Measurements from ENCODE around the gene PCSK5. TPM values are rescaled to one million over a fixed set of nuclear protein-coding genes. Genes with fewer than 3 reads are reported as not detected.

Gene PCSK5
- total and polyA plus RNA-seq, 4 donors: 0.58 to 3.6 (median 0.82) TPM

DNA sequence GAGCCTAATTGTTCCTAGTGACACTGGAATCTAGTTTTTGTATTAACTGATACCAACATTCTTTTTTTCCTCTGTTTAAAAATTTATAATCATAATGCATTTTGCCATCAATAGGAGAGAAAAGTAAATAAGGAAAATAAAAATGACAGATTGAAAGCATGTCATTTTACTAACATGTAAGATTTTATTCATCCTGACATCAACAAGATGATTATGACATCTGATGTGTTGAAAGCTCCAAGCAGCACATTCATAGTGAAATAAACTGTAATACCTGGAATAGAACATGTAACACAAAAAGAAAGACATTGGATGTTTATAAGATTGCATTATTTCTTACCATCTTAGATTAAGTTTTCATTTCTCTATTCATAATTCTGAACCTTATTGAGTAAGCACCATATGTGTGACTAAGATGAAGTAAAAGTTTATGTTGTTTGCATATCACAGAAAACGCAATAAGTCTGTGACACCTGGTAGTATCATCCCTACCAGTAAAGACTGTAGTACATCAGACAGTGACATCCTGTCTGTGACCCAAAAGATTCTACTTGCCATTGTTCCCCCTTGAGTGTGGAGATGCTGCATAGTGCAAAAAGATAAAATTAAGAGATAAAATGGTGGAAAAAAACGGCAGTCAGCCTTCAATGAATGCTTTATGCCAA is 225.6 kb downstream of the PCSK5 start (continued):
- TF ChIP-seq RAD21 (IDR thresholded peaks at IDR 0.05) (no peak), GABPA (IDR thresholded peaks at IDR 0.05 in 1 of 2, conservative IDR thresholded peaks at IDR 0.05 in 1 of 2) (no peak), SP1 (IDR thresholded peaks at IDR 0.05) (no peak), FOXA2 (IDR thresholded peaks at IDR 0.05) (no peak), HNF4G (IDR thresholded peaks at IDR 0.05) (no peak), NR2F2 (IDR thresholded peaks at IDR 0.05) (no peak), FOXA1 (IDR thresholded peaks at IDR 0.05) (no peak), TAF1 (conservative IDR thresholded peaks at IDR 0.05) (no peak), YY1 (IDR thresholded peaks at IDR 0.05) (no peak)
- TF ChIP-seq, protein P1, sequence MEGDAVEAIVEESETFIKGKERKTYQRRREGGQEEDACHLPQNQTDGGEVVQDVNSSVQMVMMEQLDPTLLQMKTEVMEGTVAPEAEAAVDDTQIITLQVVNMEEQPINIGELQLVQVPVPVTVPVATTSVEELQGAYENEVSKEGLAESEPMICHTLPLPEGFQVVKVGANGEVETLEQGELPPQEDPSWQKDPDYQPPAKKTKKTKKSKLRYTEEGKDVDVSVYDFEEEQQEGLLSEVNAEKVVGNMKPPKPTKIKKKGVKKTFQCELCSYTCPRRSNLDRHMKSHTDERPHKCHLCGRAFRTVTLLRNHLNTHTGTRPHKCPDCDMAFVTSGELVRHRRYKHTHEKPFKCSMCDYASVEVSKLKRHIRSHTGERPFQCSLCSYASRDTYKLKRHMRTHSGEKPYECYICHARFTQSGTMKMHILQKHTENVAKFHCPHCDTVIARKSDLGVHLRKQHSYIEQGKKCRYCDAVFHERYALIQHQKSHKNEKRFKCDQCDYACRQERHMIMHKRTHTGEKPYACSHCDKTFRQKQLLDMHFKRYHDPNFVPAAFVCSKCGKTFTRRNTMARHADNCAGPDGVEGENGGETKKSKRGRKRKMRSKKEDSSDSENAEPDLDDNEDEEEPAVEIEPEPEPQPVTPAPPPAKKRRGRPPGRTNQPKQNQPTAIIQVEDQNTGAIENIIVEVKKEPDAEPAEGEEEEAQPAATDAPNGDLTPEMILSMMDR (IDR thresholded peaks at IDR 0.05; ENCODE audit: low read depth, low read length, missing input control): no peak

DNA sequence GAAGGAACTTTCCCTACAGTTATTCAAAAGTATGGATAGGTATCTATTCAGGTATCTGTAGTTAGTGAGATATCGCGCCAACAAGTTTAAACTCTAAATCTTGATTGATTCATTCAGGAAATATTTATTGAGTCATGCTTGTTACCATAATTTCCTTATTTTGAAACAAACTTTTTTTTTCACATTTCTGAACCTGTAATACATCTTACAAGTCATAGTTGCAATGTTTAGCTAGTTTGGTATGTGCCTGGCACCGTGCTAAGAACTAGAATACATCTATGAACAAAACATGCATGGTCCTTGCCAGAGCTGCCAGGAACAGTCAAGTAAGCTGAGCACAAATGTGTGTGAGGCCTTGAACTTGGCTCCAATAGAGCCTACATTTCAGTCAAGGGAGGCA is 226.4 kb downstream of the PCSK5 start:
- no peaks in the 10 kb centered on the region for H3K9me3 ChIP-seq (ENCODE audit: control insufficient read depth in 4 of 4, low read length in 3 of 4)
- TF ChIP-seq FOXA2 (IDR thresholded peaks at IDR 0.05): no peak
- TF ChIP-seq EGR1 (IDR thresholded peaks at IDR 0.05; ENCODE audit: low read depth in 2 of 2): no peak
- TF ChIP-seq JUND (IDR thresholded peaks at IDR 0.05): no peak
- TF ChIP-seq NR2F2 (IDR thresholded peaks at IDR 0.05): no peak
- TF ChIP-seq, protein P1 (IDR thresholded peaks at IDR 0.05; ENCODE audit: low read depth, low read length, missing input control): no peak
- TF ChIP-seq, protein P2, sequence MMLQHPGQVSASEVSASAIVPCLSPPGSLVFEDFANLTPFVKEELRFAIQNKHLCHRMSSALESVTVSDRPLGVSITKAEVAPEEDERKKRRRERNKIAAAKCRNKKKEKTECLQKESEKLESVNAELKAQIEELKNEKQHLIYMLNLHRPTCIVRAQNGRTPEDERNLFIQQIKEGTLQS (IDR thresholded peaks at IDR 0.05): no peak
- no peak for TF ChIP-seq RXRA (IDR thresholded peaks at IDR 0.05)
- no peak for TF ChIP-seq TAF1 (conservative IDR thresholded peaks at IDR 0.05)
- TF ChIP-seq HNF4G (IDR thresholded peaks at IDR 0.05): no peak
- no peak for TF ChIP-seq SP1 (IDR thresholded peaks at IDR 0.05)
- no peak for TF ChIP-seq GABPA (IDR thresholded peaks at IDR 0.05 in 1 of 2, conservative IDR thresholded peaks at IDR 0.05 in 1 of 2)
- TF ChIP-seq, protein P3, sequence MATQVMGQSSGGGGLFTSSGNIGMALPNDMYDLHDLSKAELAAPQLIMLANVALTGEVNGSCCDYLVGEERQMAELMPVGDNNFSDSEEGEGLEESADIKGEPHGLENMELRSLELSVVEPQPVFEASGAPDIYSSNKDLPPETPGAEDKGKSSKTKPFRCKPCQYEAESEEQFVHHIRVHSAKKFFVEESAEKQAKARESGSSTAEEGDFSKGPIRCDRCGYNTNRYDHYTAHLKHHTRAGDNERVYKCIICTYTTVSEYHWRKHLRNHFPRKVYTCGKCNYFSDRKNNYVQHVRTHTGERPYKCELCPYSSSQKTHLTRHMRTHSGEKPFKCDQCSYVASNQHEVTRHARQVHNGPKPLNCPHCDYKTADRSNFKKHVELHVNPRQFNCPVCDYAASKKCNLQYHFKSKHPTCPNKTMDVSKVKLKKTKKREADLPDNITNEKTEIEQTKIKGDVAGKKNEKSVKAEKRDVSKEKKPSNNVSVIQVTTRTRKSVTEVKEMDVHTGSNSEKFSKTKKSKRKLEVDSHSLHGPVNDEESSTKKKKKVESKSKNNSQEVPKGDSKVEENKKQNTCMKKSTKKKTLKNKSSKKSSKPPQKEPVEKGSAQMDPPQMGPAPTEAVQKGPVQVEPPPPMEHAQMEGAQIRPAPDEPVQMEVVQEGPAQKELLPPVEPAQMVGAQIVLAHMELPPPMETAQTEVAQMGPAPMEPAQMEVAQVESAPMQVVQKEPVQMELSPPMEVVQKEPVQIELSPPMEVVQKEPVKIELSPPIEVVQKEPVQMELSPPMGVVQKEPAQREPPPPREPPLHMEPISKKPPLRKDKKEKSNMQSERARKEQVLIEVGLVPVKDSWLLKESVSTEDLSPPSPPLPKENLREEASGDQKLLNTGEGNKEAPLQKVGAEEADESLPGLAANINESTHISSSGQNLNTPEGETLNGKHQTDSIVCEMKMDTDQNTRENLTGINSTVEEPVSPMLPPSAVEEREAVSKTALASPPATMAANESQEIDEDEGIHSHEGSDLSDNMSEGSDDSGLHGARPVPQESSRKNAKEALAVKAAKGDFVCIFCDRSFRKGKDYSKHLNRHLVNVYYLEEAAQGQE (IDR thresholded peaks at IDR 0.05): no peak
- H3K27me3 ChIP-seq (ENCODE audit: control insufficient read depth in 4 of 4, insufficient read depth in 4 of 4, low read length in 3 of 4): no peaks in the 10 kb centered on the region
- no peaks in the 10 kb centered on the region for H3K36me3 ChIP-seq (ENCODE audit: control insufficient read depth in 4 of 4, insufficient read depth in 3 of 4, low read depth in 1 of 4, low read length in 3 of 4)
- WGBS: 92% methylated on average over 3 of the region's 3 CpGs
- DNase-seq (ENCODE audit: low spot score): no peak
- no peak overlapping the region for H3K9ac ChIP-seq (ENCODE audit: low read depth in 1 of 2, low read length in 2 of 2)
- H3K4me3 ChIP-seq (ENCODE audit: low read depth in 1 of 3, low read length in 3 of 3): no peak overlapping the region
- H3K27ac ChIP-seq (ENCODE audit: low read depth in 1 of 2, low read length in 2 of 2): no peak overlapping the region
- no peaks in the 10 kb centered on the region for H3K4me1 ChIP-seq (ENCODE audit: control insufficient read depth in 4 of 4, insufficient read depth in 4 of 4, low read length in 3 of 4)
